Neuronal stem cell (in vitro differentiated cells): Measurements from ENCODE around the gene ARG2.
"Not testable (repeated sequence)": the region's sequence is repeated elsewhere in the genome, so short reads cannot be mapped to it uniquely, and the experiment has no call there.

Experiments
- DNase-seq: peaks from one replicate; pipeline ENCODE4 v3.0.0-alpha.2; 2013; ENCODE audit warnings: low spot score
- H2AFZ ChIP-seq: one replicate; pipeline ENCODE4 v1.6.1; 2013; ENCODE audit warnings: mild to moderate bottlenecking, low read length, inconsistent platforms
- H2AK5ac ChIP-seq: 2 replicates; pipeline ENCODE4 v1.6.1; 2013; ENCODE audit warnings: low read depth, mild to moderate bottlenecking, inconsistent platforms, low read length, moderate library complexity, mixed read lengths
- H2BK120ac ChIP-seq: 2 replicates; pipeline ENCODE4 v1.6.1; 2013; ENCODE audit warnings: low read depth, mild to moderate bottlenecking, inconsistent platforms, low read length, moderate library complexity, mixed read lengths
- H2BK12ac ChIP-seq: one replicate; pipeline ENCODE4 v1.6.1; 2013; ENCODE audit warnings: low read length, inconsistent platforms
- H2BK15ac ChIP-seq: 2 replicates; pipeline ENCODE4 v1.6.1; 2013; ENCODE audit warnings: mild to moderate bottlenecking, low read length, inconsistent platforms, mixed read lengths
- H2BK5ac ChIP-seq: one replicate; pipeline ENCODE4 v1.6.1; 2013; ENCODE audit warnings: inconsistent platforms, mild to moderate bottlenecking, low read length, moderate library complexity
- H3K14ac ChIP-seq: one replicate; pipeline ENCODE4 v1.6.1; 2013; ENCODE audit warnings: low read length, inconsistent platforms
- H3K18ac ChIP-seq: 2 replicates; pipeline ENCODE4 v1.6.1; 2013; ENCODE audit warnings: low read length, inconsistent platforms
- H3K23ac ChIP-seq: 2 replicates; pipeline ENCODE4 v1.6.1; 2013; ENCODE audit warnings: low read depth, mild to moderate bottlenecking, mixed read lengths, low read length, inconsistent platforms; ENCODE audit not compliant: poor library complexity
- H3K27ac ChIP-seq: replicated peaks from 3 replicates; pipeline ENCODE4 v1.5.1; 2013; ENCODE audit warnings: low read length, inconsistent platforms
- H3K27me3 ChIP-seq, 3 experiments: 2 replicates each; pipeline ENCODE4 v1.6.1; 2013; ENCODE audit warnings: low read length in 3 of 3, mild to moderate bottlenecking in 2 of 3, inconsistent platforms in 1 of 3, low read depth in 1 of 3, mixed read lengths in 1 of 3, moderate library complexity in 1 of 3; ENCODE audit not compliant: control insufficient read depth in 3 of 3, insufficient read depth in 3 of 3
- H3K36me3 ChIP-seq, 2 donors: replicated peaks in 1 of 2; 2 replicates each; pipeline ENCODE4 v1.6.1; 2013; ENCODE audit warnings: low read length in 2 of 2; ENCODE audit not compliant: control insufficient read depth in 2 of 2, insufficient read depth in 2 of 2
- H3K4ac ChIP-seq: 2 replicates; pipeline ENCODE4 v1.6.1; 2013; ENCODE audit warnings: inconsistent platforms, mild to moderate bottlenecking, low read length, moderate library complexity
- H3K4me1 ChIP-seq, 2 donors: 1 replicate in 1 of 2; 2 replicates in 1 of 2; pipeline ENCODE4 v1.6.1; 2013; ENCODE audit warnings: low read length in 2 of 2, low read depth in 1 of 2; ENCODE audit not compliant: control insufficient read depth in 2 of 2, insufficient read depth in 1 of 2
- H3K4me2 ChIP-seq: one replicate; pipeline ENCODE4 v1.6.1; 2013; ENCODE audit warnings: mild to moderate bottlenecking, low read length, inconsistent platforms; ENCODE audit not compliant: insufficient read depth, poor library complexity, severe bottlenecking
- H3K4me3 ChIP-seq, 2 donors: 2 replicates each; pipeline ENCODE4 v1.5.1; 2013; ENCODE audit warnings: low read length in 2 of 2, mild to moderate bottlenecking in 2 of 2, inconsistent platforms in 1 of 2, moderate library complexity in 1 of 2
- H3K79me1 ChIP-seq: one replicate; pipeline ENCODE4 v1.6.1; 2013; ENCODE audit warnings: low read depth, mild to moderate bottlenecking, inconsistent platforms, low read length, moderate library complexity
- H3K9ac ChIP-seq: one replicate; pipeline ENCODE4 v1.6.1; 2013; ENCODE audit warnings: mild to moderate bottlenecking, low read depth, low read length, inconsistent platforms; ENCODE audit not compliant: poor library complexity
- H3K9me3 ChIP-seq, 2 donors: replicated peaks in 1 of 2; 2 replicates each; pipeline versions ENCODE3 to v1.6.1; 2013; ENCODE audit warnings: low read length in 2 of 2, mild to moderate bottlenecking in 2 of 2, inconsistent platforms in 1 of 2, low read depth in 1 of 2, mixed read lengths in 1 of 2, moderate library complexity in 1 of 2; ENCODE audit not compliant: control insufficient read depth in 2 of 2, insufficient read depth in 1 of 2
- H4K8ac ChIP-seq: one replicate; pipeline ENCODE4 v1.6.1; 2013; ENCODE audit warnings: low read depth, mild to moderate bottlenecking, inconsistent platforms, low read length, moderate library complexity
- H4K91ac ChIP-seq: one replicate; pipeline ENCODE4 v1.6.1; 2013; ENCODE audit warnings: low read length, low read depth, mild to moderate bottlenecking, inconsistent platforms; ENCODE audit not compliant: poor library complexity
- WGBS, 2 donors: extraction: QIAGEN DNeasy Blood & Tissue Kit; methylation state at CpG; one replicate each; pipeline ENCODE4 v1.1.7; 2013; ENCODE audit warnings: missing lambda C conversion rate in 2 of 2, mixed read lengths in 1 of 2; ENCODE audit not compliant: insufficient read length in 2 of 2, insufficient replicate concordance in 1 of 2; ENCODE audit errors: extremely low coverage in 2 of 2; 5-methylcytosine and 5-hydroxymethylcytosine counted together

Gene ARG2

DNA sequence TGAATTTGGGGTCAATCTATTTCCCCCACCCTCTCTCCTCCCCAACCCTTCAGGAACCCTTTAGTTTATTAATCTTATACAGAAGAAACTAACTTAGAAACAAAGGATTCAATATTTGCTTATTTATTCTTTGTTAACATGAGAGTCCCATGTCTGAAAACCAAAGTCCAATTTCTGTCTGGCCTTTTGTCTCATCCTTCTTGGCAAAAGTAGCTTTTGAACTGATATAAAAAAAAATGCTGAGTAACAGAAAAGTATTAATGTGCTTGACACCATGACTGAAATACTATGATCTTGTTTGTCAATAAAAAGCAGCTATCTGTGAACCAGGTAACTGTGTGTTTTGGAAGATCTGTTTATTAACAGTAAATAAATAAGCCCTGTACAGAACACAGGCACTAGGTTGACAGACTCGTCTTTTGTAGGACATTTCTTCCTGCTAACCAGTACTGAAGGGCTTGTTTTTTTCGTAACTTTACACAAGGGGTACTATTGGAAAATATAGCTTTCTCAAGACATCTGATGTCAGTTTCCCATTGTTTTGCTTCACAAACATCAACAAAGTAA is 30.4 kb upstream of the ARG2 start:
- Histone ChIP-seq H3K27me3 (no peaks in the 10 kb centered on the region), H3K9me3 (no peaks in the 10 kb centered on the region), H3K4me2 (no peak overlapping the region), H2BK120ac (no peak overlapping the region), H3K36me3 (peaks cover 11 to 52% of the 10 kb centered on the region in 2 donors), H3K23ac (no peak overlapping the region), H2BK5ac (no peak overlapping the region), H3K27ac (no peak overlapping the region), H3K14ac (no peak overlapping the region), H4K91ac (no peak overlapping the region), H3K4me1 (no peaks in the 10 kb centered on the region), H2BK12ac (no peak overlapping the region), H2AFZ (no peak overlapping the region), H3K4me3 (no peak overlapping the region), H3K18ac (no peak overlapping the region), H3K4ac (no peak overlapping the region), H2BK15ac (no peak overlapping the region), H3K79me1 (no peaks in the 10 kb centered on the region), H2AK5ac (no peak overlapping the region), H4K8ac (no peak overlapping the region), H3K9ac (no peak overlapping the region)
- no CpG with 5 or more reads among the region's 2 CpGs for WGBS, 2 donors
- no peak for DNase-seq

DNA sequence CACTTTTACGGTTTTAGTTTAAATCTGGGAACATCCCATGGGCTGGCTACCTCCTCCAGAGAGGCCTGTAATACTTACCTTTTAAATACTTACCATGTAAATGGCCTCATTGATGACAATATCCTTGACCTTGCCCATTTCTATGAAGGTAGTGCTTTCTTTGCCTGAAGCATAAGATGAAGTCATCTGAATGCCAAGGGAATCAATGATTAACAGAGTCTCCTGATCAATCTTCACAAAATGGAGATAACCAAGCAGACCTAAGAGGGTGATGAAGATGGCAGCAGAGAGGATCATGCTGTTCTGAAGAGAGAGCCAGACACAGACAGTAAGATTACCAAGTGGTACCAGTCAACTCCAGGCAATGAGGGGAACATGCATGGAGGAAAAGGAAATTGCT is 26.1 kb upstream of the ARG2 start:
- H3K23ac ChIP-seq, H3K4ac ChIP-seq, H3K9me3 ChIP-seq, H4K8ac ChIP-seq, H3K9ac ChIP-seq, H3K4me2 ChIP-seq, H2BK120ac ChIP-seq, H2AFZ ChIP-seq, H3K27ac ChIP-seq, H3K27me3 ChIP-seq, H3K4me3 ChIP-seq, H2BK5ac ChIP-seq, H3K18ac ChIP-seq, DNase-seq, H2BK12ac ChIP-seq, H4K91ac ChIP-seq, H3K4me1 ChIP-seq, H3K14ac ChIP-seq, H3K79me1 ChIP-seq, H2BK15ac ChIP-seq, H2AK5ac ChIP-seq: not testable (repeated sequence)
- peaks cover 4 to 31% of the 10 kb centered on the region in 2 donors for H3K36me3 ChIP-seq
- WGBS, 2 donors: no CpG with 5 or more reads among the region's 1 CpG

DNA sequence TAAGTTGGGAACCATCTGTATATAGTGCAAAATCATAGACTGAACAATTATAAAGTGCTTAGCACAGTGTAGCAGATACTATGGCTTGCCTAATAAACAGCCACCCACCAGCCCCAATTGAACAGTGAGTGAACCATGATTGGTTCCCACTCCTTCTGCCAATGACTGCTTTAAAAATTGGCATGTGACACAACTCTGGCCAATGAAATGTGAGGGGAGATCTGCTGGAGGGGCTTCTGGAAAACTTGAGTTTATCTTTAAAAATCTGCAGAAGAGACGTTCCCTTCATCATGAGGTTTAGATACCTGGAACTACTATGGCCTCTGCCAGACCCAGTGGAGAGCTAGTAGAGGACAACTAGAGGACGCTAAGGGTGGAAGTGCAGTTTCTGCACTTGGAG is 24.3 kb upstream of the ARG2 start:
- Histone ChIP-seq H3K9me3 (no peaks in the 10 kb centered on the region), H2BK12ac (no peak overlapping the region), H3K14ac (no peak overlapping the region), H2AFZ (no peak overlapping the region), H3K27ac (no peak overlapping the region), H4K8ac (no peak overlapping the region), H2BK120ac (no peak overlapping the region), H3K23ac (no peak overlapping the region), H2BK15ac (no peak overlapping the region), H3K4ac (no peak overlapping the region), H3K36me3 (peaks cover 4 to 23% of the 10 kb centered on the region in 2 donors), H4K91ac (no peak overlapping the region), H3K79me1 (no peaks in the 10 kb centered on the region), H3K18ac (no peak overlapping the region), H3K4me2 (no peak overlapping the region), H3K27me3 (no peaks in the 10 kb centered on the region), H3K4me3 (no peak overlapping the region), H3K4me1 (no peaks in the 10 kb centered on the region), H3K9ac (no peak overlapping the region), H2AK5ac (no peak overlapping the region), H2BK5ac (no peak overlapping the region)
- DNase-seq: no peak
- WGBS, 2 donors: no CpG with 5 or more reads among the region's 2 CpGs

DNA sequence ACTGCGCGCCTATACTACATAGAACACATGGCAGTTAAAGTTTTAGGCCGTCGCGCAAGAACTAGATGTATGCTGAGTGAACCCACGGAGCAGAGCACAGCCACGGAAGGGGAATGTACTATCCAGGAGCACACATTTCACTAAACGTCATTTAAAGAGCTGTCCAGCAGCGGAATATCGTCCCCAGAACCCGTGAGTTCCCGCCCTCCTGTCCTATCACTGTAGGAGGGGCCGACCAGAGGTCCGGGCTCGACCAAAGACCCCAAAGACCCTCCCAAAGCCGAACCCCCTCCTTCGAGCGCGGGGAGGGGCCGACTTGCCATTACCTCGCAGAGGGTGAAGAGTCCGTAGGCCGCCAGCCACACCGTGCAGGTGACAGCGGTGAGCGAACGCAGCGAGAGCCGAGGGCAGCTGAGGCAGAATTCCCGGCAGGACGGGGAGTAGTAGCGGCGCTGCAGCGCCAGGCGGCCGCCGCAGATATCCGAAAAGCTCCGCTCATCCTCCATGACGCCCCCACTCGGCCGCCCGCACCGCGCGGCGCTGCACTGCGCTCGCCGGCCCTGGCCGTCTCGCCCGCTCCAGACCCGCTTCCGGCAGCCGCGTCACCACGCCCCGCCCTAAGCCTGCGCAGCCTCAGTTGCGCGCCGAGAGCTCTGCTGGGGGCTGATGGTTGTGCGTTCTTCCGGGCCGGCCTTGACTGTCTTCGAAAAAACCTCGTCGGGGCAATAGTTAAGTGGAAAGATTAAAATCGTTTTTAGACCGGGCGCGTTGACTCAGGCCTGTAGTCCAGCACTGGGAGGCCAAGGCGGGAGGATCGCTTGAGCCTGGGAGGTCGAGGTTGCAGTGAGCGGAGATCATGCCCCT is 19.8 kb upstream of the ARG2 start, which contains the start of gene PIGH:
Gene PIGH, minus strand, starts transcription at position 571 of the 864 bp plus-strand sequence. Its CDS starts 65 bp downstream, at position 506.
- no peak within 1 kb of the TSS for H2AK5ac ChIP-seq
- DNase-seq: peak; percentile 82
- peak within 1 kb of the TSS; percentile 57 for H3K9ac ChIP-seq
- no peak within 1 kb of the TSS for H3K4ac ChIP-seq
- H4K91ac ChIP-seq: no peak within 1 kb of the TSS
- no peak within 1 kb of the TSS for H2BK5ac ChIP-seq
- H3K27ac ChIP-seq: no peak within 1 kb of the TSS
- H3K4me3 ChIP-seq: peak within 1 kb of the TSS; percentile 77 to 95
- peak within 1 kb of the TSS; percentile 100 for H2AFZ ChIP-seq
- peak within 1 kb of the TSS; percentile 81 for H3K4me2 ChIP-seq
- no peak within 1 kb of the TSS for H2BK120ac ChIP-seq
- no CpG with 5 or more reads among the region's 77 CpGs for WGBS, 2 donors
- no peaks in the 10 kb centered on the region for H3K9me3 ChIP-seq
- peak within 1 kb of the TSS; percentile 85 for H3K23ac ChIP-seq
- H2BK15ac ChIP-seq: peak within 1 kb of the TSS; percentile 34
- H3K27me3 ChIP-seq: no peaks in the 10 kb centered on the region
- no peak within 1 kb of the TSS for H3K14ac ChIP-seq
- H3K36me3 ChIP-seq: no peaks in the 10 kb centered on the region
- H3K79me1 ChIP-seq: no peaks in the 10 kb centered on the region
- no peak within 1 kb of the TSS for H2BK12ac ChIP-seq
- peak within 1 kb of the TSS; percentile 98 for H4K8ac ChIP-seq
- H3K18ac ChIP-seq: peak within 1 kb of the TSS; percentile 86
- H3K4me1 ChIP-seq: no peaks in the 10 kb centered on the region
